ENCODE measurements around the gene CUL1.

CUL1 gene

GRCh38 chr7:148750442-148751355 is 52.0 kb downstream of the CUL1 start:
- no peak overlapping the region for H3K4me3 ChIP-seq (replicated peaks in 1 of 2; ENCODE audit: low read depth in 2 of 2, low read length in 2 of 2)
- TF ChIP-seq, protein P1, sequence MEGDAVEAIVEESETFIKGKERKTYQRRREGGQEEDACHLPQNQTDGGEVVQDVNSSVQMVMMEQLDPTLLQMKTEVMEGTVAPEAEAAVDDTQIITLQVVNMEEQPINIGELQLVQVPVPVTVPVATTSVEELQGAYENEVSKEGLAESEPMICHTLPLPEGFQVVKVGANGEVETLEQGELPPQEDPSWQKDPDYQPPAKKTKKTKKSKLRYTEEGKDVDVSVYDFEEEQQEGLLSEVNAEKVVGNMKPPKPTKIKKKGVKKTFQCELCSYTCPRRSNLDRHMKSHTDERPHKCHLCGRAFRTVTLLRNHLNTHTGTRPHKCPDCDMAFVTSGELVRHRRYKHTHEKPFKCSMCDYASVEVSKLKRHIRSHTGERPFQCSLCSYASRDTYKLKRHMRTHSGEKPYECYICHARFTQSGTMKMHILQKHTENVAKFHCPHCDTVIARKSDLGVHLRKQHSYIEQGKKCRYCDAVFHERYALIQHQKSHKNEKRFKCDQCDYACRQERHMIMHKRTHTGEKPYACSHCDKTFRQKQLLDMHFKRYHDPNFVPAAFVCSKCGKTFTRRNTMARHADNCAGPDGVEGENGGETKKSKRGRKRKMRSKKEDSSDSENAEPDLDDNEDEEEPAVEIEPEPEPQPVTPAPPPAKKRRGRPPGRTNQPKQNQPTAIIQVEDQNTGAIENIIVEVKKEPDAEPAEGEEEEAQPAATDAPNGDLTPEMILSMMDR (IDR thresholded peaks at IDR 0.05; ENCODE audit: low read depth, low read length): no peak
- DNase-seq (ENCODE audit: low read depth in 2 of 2): no peak

DNA sequence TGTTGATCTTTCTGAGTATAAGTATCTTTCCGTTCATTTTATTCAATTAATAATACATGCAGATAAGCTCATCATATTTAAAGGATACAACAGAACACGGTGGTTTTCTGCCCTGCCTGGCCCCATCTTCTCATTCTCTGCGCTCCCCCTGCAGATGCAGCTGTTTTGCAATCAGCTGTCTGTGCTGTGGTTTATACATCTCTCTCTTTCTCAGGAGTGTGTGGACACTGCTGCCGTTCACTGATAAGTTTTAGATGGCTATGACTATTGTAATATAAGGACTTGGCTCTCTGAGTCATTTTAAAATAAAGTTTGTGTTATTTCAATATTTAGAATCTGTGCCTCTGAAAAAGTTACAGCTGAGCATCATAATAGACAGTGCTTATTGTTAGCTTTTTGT is 54.5 kb downstream of the CUL1 start:
- TF ChIP-seq, protein P1 (IDR thresholded peaks at IDR 0.05; ENCODE audit: low read depth, low read length): no peak
- DNase-seq (ENCODE audit: low read depth in 2 of 2): peak in 1 of 2 donors; percentile 26
- no peak overlapping the region for H3K4me3 ChIP-seq (replicated peaks in 1 of 2; ENCODE audit: low read depth in 2 of 2, low read length in 2 of 2)

GRCh38 chr7:148754912-148755311 is 56.2 kb downstream of the CUL1 start:
- no peak for DNase-seq (ENCODE audit: low read depth in 2 of 2)
- TF ChIP-seq, protein P1 (IDR thresholded peaks at IDR 0.05; ENCODE audit: low read depth, low read length): no peak
- H3K4me3 ChIP-seq (replicated peaks in 1 of 2; ENCODE audit: low read depth in 2 of 2, low read length in 2 of 2): no peak overlapping the region

- peak in 1 of 2 donors; percentile 10 for DNase-seq (ENCODE audit: low read depth in 2 of 2)
- H3K4me3 ChIP-seq (replicated peaks in 1 of 2; ENCODE audit: low read depth in 2 of 2, low read length in 2 of 2): no peak overlapping the region
- TF ChIP-seq, protein P1 (IDR thresholded peaks at IDR 0.05; ENCODE audit: low read depth, low read length): no peak
Observed at GRCh38 chr7:148761499-148762278, 63.0 kb downstream of the CUL1 start.

DNA sequence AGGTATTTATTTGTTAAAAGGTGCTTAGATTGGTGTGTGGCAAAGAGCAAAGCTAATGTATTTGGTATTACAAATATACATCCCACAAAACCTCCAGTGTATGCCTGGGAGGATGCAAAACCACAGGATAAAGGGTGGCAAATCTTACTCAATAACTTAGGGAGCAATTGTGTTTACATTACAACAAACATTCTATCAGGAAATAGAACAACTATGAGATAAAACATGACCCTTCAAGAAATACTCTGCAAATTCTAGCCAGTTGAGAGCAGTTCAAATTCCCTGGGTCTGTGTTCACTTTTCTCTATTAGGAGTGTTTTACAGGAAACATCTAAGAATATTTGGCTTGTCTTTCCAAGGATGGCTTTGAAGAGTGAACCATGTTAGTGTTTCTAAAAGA is 64.9 kb downstream of the CUL1 start:
- DNase-seq (ENCODE audit: low read depth in 2 of 2): peak in 1 of 2 donors; percentile 32
- TF ChIP-seq, protein P1 (IDR thresholded peaks at IDR 0.05; ENCODE audit: low read depth, low read length): no peak
- no peak overlapping the region for H3K4me3 ChIP-seq (replicated peaks in 1 of 2; ENCODE audit: low read depth in 2 of 2, low read length in 2 of 2)

- no peak overlapping the region for H3K4me3 ChIP-seq (replicated peaks in 1 of 2; ENCODE audit: low read depth in 2 of 2, low read length in 2 of 2)
- TF ChIP-seq, protein P1 (IDR thresholded peaks at IDR 0.05; ENCODE audit: low read depth, low read length): no peak
- no peak for DNase-seq (ENCODE audit: low read depth in 2 of 2)
Observed at GRCh38 chr7:148770004-148770403, 71.3 kb downstream of the CUL1 start.

Data from cardiac fibroblast (primary cell).